CD4-positive, alpha-beta T cell treated with Interleukin-2 at 100 ng/mL for 4 hours (primary cell): ENCODE measurements around the gene SCGB1D4.
"Not testable (repeated sequence)": the region's sequence is repeated elsewhere in the genome, so short reads cannot be mapped to it uniquely, and the experiment has no call there.

Experiments used
- DNase-seq: peaks from one replicate; pipeline ENCODE4 v3.0.0-alpha.2; 2020; ENCODE audit warnings: low spot score

SCGB1D4 gene

GRCh38 chr11:62298975-62299374 is at the start of gene SCGB1D4:
Gene SCGB1D4 (minus strand): TSS chr11:62299075. CDS start chr11:62299010, 65 bp downstream.
- no peak for DNase-seq

DNA sequence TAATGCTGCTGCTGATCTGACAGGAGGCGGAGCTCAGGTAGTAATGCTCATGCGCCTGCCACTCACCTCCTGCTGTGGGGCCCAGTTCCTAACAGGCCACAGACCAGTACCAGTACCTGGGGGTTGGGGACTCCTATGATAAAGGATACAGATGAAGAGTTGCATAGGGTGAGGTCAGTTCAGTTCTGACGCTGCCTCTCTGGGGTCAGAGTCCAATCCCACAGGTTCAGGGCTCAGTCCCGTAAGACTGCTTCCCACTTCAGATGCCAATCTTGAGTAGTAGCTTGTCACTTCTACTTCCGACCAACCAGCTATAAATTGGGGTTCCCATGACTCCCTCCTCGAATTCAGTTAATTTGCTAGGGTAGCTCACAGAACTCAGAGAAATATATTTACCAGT is 47.0 kb upstream of the SCGB1D4 start:
- no peak for DNase-seq

GRCh38 chr11:62344210-62344609 is 45.3 kb upstream of the SCGB1D4 start:
- DNase-seq = no peak

GRCh38 chr11:62343646-62344190 is 44.8 kb upstream of the SCGB1D4 start:
- DNase-seq = not testable (repeated sequence)

DNA sequence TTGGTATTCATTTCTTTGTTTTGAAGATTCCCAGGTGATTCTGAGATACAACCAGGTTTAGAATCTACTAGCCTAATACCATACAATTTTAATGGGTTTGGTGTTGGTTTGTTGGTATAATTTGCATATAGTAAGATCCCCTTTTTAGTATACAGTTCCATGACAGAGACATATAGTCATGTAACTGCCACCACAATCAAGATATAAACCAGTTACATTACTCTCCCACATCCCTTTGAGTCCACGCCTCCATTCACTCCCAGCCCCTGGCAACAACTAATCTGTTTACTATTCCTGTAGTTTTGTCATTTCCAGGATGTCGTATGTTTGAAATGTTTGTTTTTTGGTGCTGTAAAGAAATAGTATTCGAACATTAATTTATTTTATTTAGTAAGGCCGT is 42.7 kb upstream of the SCGB1D4 start:
- no peak for DNase-seq

DNA sequence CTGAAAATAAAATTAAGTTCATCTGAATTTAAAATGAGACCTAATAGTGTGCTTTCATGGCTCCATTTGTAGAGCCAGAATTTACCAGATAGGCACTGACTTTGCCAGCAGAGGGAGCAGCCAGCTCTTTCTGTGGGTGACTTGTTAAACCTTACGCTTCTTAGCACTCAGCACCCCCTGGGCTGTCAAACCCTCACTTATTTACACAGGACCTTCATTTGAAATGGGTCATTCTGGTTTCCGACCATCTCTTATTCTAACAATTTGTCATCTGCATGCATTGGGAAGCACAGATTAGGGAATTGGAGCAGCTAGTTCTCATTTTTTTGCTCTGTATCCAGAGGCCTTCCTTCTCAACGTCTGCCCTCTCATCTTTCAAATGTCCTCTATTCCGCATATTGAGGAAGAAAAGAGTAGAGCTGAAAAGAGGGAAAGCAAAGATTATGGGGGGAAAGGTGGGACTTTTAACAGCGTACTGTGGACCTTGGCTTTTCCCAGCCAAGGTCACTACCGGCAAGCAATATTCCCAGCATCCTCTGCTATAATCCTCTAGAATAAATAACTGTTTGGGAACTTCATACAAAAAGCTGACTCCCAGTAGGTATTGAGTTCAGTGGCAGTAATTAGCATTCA is 41.5 kb upstream of the SCGB1D4 start:
- DNase-seq = peak; percentile 69

DNA sequence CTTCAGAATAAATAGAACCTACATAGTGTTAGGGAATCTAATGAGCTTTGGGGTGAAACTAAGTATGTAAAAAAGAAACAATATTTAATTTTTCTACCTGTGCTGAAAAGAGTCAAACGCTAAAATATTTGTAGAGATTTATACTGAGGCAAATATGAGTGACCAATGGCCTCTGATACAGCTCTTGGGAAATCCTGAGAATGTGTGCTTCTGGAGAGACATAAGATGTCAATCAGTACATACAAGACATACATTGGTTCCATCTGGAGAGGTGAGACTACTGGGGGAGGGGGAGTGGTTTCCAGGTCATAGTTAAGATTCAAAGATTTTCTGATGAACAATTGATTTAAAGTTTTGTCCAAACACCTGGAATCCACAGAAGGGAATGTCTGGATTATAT is 39.3 kb upstream of the SCGB1D4 start:
- no peak for DNase-seq

GRCh38 chr11:62337303-62338181 is 38.7 kb upstream of the SCGB1D4 start, which contains the start of gene ASRGL1:
Gene ASRGL1 (plus strand): TSS chr11:62337448. CDS start chr11:62337978, 530 bp downstream.
- DNase-seq = peak; percentile 72

DNA sequence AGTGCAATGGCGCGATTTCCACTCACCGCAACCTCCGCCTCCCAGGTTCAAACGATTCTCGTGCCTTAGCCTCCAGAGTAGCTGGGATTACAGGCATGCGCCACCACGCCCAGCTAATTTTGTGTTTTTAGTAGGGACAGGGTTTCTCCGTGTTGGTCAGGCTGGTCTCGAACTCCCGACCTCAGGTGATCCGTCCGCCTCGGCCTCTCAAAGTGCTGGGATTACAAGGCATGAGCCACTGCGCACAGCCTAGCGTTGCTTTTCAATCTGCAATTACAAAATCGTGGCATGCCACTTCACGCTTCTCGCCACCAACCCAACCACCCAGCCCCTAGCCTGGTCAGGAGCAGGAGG is 38.1 kb upstream of the SCGB1D4 start:
- DNase-seq = not testable (repeated sequence)

DNA sequence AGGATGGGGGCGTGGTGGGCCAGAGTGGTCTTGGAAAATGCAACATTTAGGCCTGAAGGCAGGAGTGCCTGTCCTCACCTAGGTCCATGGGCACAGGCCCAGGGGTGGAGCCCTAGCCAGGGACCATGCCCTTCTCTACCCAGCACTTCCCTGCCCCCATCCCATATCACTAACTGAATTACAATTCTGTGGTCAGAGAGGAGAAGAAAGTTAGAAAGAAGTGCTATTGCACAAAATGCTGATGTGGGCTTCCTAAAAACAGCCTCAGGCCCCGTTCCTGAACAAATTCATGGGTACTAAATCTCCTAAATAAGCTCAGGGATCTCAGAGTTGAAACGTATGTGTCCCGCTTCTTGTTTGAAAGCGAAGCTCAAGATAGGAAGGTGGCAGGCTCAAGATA is 34.9 kb upstream of the SCGB1D4 start:
- DNase-seq = no peak

DNA sequence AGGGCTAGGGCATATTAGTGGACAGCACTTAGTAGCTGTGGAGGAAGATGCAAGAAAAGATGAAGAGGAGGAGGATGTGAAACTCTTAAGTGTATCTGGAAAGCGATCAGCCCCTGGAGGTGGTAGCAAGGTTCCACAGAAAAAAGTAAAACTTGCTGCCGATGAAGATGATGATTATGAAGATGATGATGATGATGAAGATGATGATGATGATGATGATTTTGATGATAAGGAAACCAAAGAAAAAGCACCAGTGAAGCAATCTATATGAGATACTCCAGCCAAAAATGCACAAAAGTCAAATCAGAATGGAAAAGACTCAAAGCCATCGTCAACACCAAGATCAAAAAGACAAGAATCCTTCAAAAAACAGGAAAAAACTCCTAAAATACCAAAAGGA is 32.4 kb upstream of the SCGB1D4 start:
- not testable (repeated sequence) for DNase-seq

DNA sequence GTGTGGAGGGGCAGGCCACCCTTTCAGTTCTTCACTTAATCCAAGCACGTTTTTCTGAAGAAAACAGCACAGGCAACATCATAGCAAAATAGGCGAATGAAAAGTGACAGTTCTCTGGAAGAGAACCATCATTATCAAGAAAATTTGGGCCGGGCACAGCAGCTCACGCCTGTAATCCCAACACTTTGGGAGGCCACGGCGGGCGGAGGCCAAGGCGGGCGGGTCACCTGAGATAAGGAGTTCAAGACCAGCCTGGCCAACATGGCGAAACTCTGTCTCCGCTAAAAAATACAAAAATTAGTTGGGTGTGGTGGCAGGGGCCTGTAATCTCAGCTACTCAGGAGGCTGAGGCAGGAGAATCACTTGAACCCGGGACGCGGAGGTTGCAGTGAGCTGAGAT is 28.7 kb upstream of the SCGB1D4 start:
- not testable (repeated sequence) for DNase-seq

DNA sequence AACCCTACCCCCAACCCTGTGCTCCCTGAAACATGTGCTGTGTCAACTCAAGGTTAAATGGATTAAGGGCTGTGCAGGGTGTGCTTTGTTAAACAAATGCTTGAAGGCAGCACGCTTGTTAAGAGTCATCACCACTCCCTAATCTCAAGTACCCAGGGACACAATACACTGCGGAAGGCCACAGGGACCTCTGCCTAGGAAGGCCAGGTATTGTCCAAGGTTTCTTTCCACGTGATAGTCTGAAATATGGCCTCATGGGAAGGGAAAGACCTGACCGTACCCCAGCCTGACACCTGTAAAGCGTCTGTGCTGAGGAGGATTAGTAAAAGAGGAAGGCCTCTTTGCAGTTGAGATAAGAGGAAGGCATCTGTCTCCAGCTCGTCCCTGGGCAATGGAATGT is 27.8 kb upstream of the SCGB1D4 start:
- DNase-seq = not testable (repeated sequence)

DNA sequence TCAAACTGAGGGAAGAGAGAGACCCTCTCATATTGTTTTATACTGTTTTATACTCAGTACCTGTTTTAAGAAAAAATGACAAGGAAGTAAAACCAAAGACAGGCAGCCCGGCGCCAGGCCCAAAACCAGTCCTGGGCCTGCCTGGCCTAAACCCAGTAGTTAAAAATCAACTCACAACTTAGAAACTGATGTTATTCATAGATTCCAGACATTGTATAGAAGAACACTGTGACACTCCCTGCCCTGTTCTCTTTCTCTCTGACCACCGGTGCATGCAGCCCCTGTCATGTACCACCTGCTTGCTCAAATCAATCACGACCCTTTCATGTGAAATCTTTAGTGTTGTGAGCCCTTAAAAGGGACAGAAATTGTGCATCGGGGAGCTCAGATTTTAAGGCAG is 26.9 kb upstream of the SCGB1D4 start:
- not testable (repeated sequence) for DNase-seq

DNA sequence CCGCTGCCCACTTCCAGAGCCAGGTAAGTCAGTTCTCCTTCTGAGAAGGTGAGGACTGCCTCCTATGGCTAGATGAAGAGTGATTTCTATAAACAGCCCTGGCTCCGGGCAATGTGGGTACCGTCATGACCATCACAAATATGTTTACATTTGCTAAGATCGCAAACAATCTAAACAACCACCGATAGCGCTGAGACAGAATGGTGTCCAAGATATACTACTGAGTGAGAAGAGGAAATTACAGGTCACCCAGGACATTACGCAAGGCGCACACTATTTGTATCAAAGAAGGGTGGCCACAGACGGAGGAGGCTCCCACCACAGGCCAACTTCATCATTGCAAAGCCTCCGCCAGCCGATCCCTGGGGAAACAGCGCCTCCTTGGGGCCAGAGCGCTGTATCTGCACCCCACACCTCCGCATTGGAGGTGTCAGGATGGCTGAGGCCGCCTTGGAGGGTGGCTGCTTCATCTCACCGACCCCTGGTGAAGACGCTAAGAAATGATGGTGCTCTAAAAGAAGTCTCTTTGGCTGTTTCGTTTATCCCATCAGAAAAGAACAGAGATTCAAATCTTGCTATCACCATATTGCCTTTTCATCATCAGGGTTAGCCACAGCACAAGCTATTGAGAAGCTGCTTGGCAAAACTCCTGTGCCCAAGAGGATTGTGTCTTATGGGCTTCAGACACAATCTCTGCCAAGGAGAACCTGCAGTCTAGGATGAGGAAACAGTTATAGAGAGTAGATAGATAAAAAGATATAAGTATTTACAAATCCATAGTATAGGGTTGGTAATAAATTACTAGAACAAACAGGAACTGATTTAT is 26.1 kb upstream of the SCGB1D4 start:
- peak; percentile 52 for DNase-seq

GRCh38 chr11:62322524-62322923 is 23.6 kb upstream of the SCGB1D4 start:
- DNase-seq = no peak

DNA sequence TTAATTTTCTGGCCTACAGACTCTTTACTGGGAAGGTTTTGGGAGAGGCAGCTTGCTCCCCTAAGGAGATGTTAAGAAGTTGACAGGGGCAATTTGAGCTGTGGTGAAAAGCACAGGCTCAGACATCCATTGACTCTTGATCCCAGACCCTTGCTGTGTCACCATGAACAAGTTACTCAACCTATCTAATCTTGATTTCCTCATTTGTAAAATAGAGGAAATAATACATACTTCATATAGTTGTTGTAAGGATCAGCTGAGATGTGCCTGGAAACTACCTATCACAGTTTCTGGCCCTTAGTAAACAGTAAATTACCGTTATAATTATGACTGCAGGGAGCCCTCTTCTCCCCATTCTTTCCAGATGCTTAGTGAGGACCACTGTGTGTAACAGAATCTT is 16.6 kb upstream of the SCGB1D4 start:
- DNase-seq = no peak

- DNase-seq = no peak
Observed at GRCh38 chr11:62309991-62310390, 11.1 kb upstream of the SCGB1D4 start.

- DNase-seq = no peak
Observed at GRCh38 chr11:62307950-62308349, 9.1 kb upstream of the SCGB1D4 start.

DNA sequence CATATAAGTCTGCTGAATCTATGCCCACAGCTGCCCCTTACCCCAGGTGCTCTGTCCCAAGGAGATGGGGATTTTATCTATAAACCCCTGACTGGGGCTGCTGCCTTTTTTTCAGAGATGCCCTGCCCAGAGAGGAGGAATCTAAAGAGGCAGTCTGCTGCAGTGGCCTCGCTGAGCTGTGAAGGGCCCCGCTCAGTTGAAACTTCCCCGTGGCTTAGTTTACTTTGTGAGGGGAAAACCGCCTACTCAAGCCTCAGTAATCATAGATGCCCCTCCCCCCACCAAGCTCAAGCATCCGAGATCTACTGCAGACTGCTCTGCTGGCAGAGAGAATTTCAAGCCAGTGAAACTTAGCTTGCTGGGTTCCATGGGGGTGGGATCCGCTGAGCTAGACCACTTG is 7.4 kb upstream of the SCGB1D4 start:
- no peak for DNase-seq

GRCh38 chr11:62295504-62295903 is 3.4 kb downstream of the SCGB1D4 start:
- DNase-seq = no peak

DNA sequence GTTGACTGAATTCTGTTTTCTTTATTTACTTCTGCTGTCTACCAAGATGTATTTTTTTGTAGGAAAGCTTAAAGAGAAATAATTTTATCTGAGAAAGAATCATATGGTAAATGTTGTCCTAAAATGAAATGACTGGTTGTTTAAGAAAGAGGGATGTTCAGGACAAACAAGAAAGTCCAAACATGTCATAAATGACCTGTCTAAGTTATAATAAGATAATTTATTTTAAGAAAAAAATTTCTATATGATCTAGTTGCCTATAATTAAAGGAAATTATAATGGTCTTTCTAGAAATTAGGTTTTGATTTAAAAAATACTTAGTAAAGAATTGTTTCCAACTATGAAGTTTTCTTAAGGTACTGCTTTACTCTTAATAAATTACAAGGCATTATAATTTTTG is 18.4 kb downstream of the SCGB1D4 start:
- DNase-seq = no peak
